ENCODE measurements around the gene IKZF1. TPM values are rescaled to one million over a fixed set of nuclear protein-coding genes. Genes with fewer than 3 reads are reported as not detected.

The IKZF1 gene
- 7.8 TPM for total RNA-seq
- polyA plus RNA-seq = 3.5 TPM

DNA sequence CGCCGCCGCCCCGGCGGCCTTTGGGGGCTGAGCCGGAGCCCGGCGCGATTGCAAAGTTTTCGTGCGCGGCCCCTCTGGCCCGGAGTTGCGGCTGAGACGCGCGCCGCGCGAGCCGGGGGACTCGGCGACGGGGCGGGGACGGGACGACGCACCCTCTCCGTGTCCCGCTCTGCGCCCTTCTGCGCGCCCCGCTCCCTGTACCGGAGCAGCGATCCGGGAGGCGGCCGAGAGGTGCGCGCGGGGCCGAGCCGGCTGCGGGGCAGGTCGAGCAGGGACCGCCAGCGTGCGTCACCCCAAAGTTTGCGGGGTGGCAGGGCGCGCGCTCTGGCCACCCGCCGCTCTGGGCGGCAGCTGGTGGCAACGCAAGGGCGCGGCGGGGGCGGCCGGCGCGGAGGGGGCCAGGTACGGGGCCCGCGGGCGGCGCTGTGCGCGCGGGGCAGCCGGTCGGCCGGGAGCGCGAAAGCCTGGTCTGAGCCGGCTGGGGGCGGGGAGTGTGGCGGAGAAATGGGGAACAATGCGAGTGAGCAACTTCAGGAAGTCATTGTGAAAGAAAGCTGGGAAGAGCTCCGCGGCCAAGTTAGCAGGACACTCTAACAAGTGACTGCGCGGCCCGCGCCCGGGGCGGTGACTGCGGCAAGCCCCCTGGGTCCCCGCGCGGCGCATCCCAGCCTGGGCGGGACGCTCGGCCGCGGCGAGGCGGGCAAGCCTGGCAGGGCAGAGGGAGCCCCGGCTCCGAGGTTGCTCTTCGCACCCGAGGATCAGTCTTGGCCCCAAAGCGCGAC is at the start of gene IKZF1:
IKZF1 (plus strand) TSS at position 588 of the 782 bp plus-strand sequence. CDS start 14,346 bp downstream, outside the sequence.
- peak within 1 kb of the TSS; percentile 61 for H3K4me3 ChIP-seq (ENCODE audit: low read depth, low read length)
- peak within 1 kb of the TSS; percentile 2 for H3K27ac ChIP-seq (ENCODE audit: low read depth)

DNA sequence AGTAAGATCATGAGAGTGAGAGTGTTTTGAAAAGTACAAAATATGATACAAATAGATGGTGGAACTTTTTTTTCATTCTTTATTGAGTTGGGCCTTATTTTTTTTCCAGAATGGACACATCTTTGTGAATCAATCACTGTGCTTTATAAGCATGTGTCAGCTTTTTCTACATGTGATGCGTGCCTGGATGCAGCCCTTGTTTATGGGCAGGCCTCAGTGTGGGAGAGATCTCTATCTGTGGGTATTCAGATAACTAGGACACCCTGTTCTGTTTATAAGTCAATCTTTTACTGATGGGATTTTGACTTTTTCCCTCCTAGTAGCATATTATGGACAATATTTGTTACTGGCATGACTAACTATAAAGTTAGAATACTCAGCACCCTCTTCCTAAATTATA is 42.9 kb upstream of the IKZF1 start:
- 67% methylated on average over 1 of the region's 1 CpG for WGBS
- DNase-seq (ENCODE audit: extremely low spot score) = no peak
- Histone ChIP-seq H3K36me3 (ENCODE audit: insufficient read depth) (no peaks in the 10 kb centered on the region), H3K4me3 (ENCODE audit: low read depth, low read length) (no peak overlapping the region), H3K27ac (ENCODE audit: low read depth) (no peak overlapping the region), H3K4me1 (ENCODE audit: insufficient read depth) (peaks cover 2% of the 10 kb centered on the region)

More for the DNA sequence above, at the start of gene IKZF1:
- no peak for DNase-seq (ENCODE audit: extremely low spot score)
- H3K36me3 ChIP-seq (ENCODE audit: insufficient read depth) = no peaks in the 10 kb centered on the region
- under 1% methylated on average over 107 of the region's 107 CpGs for WGBS
- no peaks in the 10 kb centered on the region for H3K4me1 ChIP-seq (ENCODE audit: insufficient read depth)

- H3K36me3 ChIP-seq (ENCODE audit: insufficient read depth) = no peaks in the 10 kb centered on the region
- no peak overlapping the region for H3K27ac ChIP-seq (ENCODE audit: low read depth)
- WGBS = 89% methylated on average over 2 of the region's 2 CpGs
- H3K4me3 ChIP-seq (ENCODE audit: low read depth, low read length) = no peak overlapping the region
- DNase-seq (ENCODE audit: extremely low spot score) = no peak
- H3K4me1 ChIP-seq (ENCODE audit: insufficient read depth) = peaks cover 2% of the 10 kb centered on the region
These were observed 42.1 kb upstream of the IKZF1 start for GRCh38 chr7:50262446-50262845.

DNA sequence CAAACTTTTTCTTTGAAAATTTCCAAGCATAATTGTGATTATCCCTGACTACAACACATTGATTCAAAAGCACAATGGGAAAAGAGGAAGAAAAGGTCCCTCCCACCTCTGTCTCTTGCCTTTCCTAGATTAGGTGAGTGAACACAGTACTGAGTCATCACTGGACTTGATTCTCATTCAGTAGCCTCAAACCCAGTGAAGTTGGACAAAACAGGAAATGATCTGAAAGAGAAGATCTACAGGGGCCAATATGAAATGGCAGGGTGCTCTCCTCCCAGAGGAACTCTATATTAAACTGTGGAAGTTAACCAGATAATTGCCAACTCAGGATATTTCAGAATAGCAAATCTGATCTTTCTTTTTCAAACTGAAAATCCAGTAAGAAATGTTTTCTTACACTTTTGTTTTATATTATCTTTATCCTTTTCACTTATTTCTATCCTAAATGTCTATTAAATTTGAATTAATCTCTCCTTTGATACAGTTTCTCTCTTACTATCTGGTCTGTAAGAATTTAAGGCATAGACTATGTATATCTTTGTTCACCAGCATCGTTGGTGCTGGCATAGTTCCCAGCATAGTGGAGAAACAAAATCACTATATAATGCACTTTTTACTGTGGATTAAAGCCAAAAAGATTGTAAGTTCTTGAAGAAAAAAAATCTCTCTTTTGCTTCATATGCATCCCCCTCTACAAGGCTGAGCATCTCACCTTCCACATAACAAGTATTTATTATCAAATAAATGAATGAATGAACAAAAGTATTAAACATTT is 41.4 kb upstream of the IKZF1 start:
- 0% methylated on average over 1 of the region's 1 CpG for WGBS
- H3K4me3 ChIP-seq (ENCODE audit: low read depth, low read length) = no peak overlapping the region

GRCh38 chr7:50264908-50265307 is 39.6 kb upstream of the IKZF1 start:
- no peak overlapping the region for H3K4me3 ChIP-seq (ENCODE audit: low read depth, low read length)
- WGBS = 53% methylated on average over 3 of the region's 3 CpGs
- no peaks in the 10 kb centered on the region for H3K36me3 ChIP-seq (ENCODE audit: insufficient read depth)
- peaks cover 2% of the 10 kb centered on the region for H3K4me1 ChIP-seq (ENCODE audit: insufficient read depth)
- DNase-seq (ENCODE audit: extremely low spot score) = no peak
- no peak overlapping the region for H3K27ac ChIP-seq (ENCODE audit: low read depth)

More for the DNA sequence above, 41.4 kb upstream of the IKZF1 start:
- no peak for DNase-seq (ENCODE audit: extremely low spot score)
- no peaks in the 10 kb centered on the region for H3K36me3 ChIP-seq (ENCODE audit: insufficient read depth)
- peaks cover 2% of the 10 kb centered on the region for H3K4me1 ChIP-seq (ENCODE audit: insufficient read depth)
- H3K27ac ChIP-seq (ENCODE audit: low read depth) = no peak overlapping the region

DNA sequence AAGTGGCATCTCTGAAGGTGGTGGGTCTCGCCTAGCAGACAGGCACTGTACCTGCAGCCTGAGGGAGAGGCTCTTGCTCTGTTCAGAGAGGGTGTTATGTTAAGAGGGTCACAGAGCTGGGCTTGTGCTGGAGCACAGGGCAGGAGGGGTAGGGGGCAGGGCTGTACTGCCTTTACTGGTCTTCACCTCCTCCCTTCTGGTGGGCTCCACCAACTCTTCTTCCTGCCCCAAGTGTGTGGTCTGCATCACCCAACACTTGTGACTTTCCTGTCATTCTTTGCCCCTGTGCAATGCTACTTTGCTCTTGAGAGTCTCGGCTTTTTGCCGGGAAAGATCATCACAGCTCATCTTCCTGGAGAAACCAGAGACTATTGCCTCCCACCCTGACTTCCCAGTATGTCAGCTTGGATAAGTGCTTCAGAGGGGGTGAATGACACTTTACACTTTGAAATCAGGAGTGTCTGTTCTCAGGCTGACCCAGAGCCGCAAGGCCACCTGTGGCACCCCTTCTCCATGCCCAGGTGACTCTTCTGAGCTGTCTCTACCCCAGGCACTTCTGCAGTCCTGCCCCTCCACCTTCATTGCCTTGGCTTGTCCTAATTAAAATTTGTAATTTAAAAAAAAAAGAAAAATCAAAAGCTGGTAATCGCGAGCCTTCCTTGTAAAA is 38.4 kb upstream of the IKZF1 start:
- 67% methylated on average over 6 of the region's 6 CpGs for WGBS
- H3K4me3 ChIP-seq (ENCODE audit: low read depth, low read length) = no peak overlapping the region

DNA sequence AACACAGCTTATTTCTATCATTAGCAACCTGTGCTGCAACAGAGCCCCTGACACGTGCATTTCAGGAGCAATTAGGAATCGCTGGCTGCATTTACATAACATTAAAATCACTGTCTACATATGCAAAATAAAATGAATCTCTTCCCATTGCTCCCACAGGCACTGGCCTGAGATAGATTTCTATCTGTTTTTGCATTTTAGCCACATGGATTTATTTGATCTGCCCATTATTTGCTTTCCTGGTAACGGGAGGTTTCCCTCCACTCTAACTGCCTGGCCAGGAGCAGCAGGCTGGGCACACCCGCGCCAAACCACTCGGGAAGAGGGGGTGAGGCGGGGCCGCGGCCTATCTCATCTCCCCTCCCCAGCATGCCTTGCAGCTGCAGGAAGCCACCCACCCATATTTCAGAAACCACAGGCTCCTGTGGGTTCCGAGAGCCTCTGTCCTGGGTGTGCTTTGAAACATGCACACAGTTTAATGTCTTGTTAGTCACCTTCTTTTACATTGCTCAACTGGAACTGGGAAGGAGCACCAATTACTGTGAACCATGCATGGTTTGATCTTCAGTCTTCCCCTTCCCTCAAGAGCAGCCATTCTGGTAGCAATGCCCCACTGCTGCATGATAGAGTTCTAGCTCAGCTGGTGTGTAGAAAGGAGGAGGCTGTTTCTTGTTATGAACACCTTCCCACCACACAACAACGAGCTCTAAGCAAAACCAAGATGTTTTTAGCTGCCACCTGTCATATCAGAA is 37.7 kb upstream of the IKZF1 start:
- Histone ChIP-seq H3K27ac (ENCODE audit: low read depth) (no peak overlapping the region), H3K4me3 (ENCODE audit: low read depth, low read length) (no peak overlapping the region), H3K4me1 (ENCODE audit: insufficient read depth) (peaks cover 2% of the 10 kb centered on the region), H3K36me3 (ENCODE audit: insufficient read depth) (no peaks in the 10 kb centered on the region)
- DNase-seq (ENCODE audit: extremely low spot score) = no peak
- WGBS = 51% methylated on average over 11 of the region's 11 CpGs

More for the DNA sequence above, 38.4 kb upstream of the IKZF1 start:
- no peak overlapping the region for H3K27ac ChIP-seq (ENCODE audit: low read depth)
- H3K36me3 ChIP-seq (ENCODE audit: insufficient read depth) = no peaks in the 10 kb centered on the region
- DNase-seq (ENCODE audit: extremely low spot score) = no peak
- peaks cover 2% of the 10 kb centered on the region for H3K4me1 ChIP-seq (ENCODE audit: insufficient read depth)

DNA sequence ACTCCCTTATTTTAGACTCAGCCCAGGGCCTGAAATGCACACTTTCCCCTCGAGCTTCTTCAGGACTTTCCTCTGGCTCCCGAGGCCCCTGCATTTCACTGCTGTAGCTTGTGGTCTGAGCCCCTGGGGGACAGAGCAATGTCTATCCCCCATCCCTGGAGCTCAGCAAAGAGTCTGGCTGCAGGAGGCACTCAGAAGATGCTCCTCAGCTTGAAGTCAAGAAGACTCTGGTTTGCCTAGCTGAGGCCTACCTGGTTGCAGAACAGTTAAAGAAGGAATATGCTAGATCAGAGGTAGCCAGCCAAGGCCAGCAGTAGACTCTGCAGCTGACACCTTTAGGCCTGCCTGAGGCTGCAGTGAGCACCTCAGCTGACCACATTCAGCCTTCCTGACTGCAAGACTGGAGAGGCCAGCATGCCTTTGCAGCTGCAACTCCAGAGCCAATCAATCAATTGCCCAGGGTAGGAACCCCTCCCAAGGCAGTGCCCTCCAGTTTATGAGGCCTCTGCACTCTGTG is 36.9 kb upstream of the IKZF1 start:
- Histone ChIP-seq H3K4me3 (ENCODE audit: low read depth, low read length) (no peak overlapping the region), H3K4me1 (ENCODE audit: insufficient read depth) (no peaks in the 10 kb centered on the region), H3K36me3 (ENCODE audit: insufficient read depth) (no peaks in the 10 kb centered on the region), H3K27ac (ENCODE audit: low read depth) (no peak overlapping the region)
- DNase-seq (ENCODE audit: extremely low spot score) = no peak
- 58% methylated on average over 2 of the region's 2 CpGs for WGBS

DNA sequence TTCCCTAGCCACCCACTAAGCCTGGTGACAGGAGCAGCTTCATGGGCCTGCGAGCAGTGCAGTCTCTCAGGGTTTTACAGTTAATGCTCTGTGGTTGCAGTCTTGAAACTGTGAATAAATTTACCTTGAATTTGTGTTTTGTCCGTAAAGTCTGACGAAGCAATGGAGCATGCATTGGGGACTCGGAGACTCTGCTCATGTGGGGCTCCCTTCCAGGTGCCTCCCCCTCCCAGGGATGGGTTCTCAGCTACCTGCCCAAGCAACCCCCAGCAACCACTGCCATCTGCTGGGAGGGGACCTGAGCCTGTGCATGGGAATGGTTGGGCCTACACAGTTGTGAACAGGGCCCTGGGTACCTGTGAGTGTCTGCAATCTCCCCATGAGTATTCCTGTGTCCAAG is 36.3 kb upstream of the IKZF1 start:
- Histone ChIP-seq H3K4me3 (ENCODE audit: low read depth, low read length) (no peak overlapping the region), H3K36me3 (ENCODE audit: insufficient read depth) (no peaks in the 10 kb centered on the region), H3K27ac (ENCODE audit: low read depth) (no peak overlapping the region), H3K4me1 (ENCODE audit: insufficient read depth) (no peaks in the 10 kb centered on the region)
- 72% methylated on average over 4 of the region's 4 CpGs for WGBS
- DNase-seq (ENCODE audit: extremely low spot score) = no peak

GRCh38 chr7:50268990-50269389 is 35.5 kb upstream of the IKZF1 start:
- H3K27ac ChIP-seq (ENCODE audit: low read depth) = no peak overlapping the region
- H3K4me3 ChIP-seq (ENCODE audit: low read depth, low read length) = no peak overlapping the region
- H3K36me3 ChIP-seq (ENCODE audit: insufficient read depth) = no peaks in the 10 kb centered on the region
- WGBS = 82% methylated on average over 3 of the region's 3 CpGs
- DNase-seq (ENCODE audit: extremely low spot score) = no peak
- H3K4me1 ChIP-seq (ENCODE audit: insufficient read depth) = no peaks in the 10 kb centered on the region

DNA sequence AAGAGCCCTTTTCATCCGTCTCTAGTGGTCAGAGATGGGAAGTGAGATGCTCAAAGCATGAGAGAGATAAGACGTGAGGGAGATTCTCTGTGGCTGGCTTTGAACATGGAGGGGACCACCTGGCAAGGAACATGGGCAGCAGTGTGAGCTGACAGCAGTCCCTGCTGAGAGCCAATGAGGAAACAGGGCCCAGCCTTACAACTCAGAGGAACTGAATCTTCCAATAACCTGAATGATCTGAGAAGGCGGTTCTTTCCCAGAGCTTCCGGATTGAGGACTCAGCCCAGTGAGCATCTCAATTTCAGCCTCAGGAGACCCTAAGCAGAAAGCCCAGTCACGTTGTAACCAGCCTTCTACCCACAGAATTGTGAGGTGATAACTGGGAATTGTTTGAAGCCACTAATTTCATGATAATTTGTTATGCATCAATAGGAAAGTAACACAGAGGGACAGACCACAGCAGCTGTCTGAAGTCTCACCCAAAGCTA is 33.9 kb upstream of the IKZF1 start:
- no peak for DNase-seq (ENCODE audit: extremely low spot score)
- Histone ChIP-seq H3K4me3 (ENCODE audit: low read depth, low read length) (no peak overlapping the region), H3K36me3 (ENCODE audit: insufficient read depth) (no peaks in the 10 kb centered on the region), H3K27ac (ENCODE audit: low read depth) (no peak overlapping the region), H3K4me1 (ENCODE audit: insufficient read depth) (no peaks in the 10 kb centered on the region)
- WGBS = 74% methylated on average over 5 of the region's 5 CpGs

GRCh38 chr7:50272808-50273207 is 31.7 kb upstream of the IKZF1 start:
- DNase-seq (ENCODE audit: extremely low spot score) = no peak
- WGBS = 62% methylated on average over 3 of the region's 3 CpGs
- Histone ChIP-seq H3K4me3 (ENCODE audit: low read depth, low read length) (no peak overlapping the region), H3K4me1 (ENCODE audit: insufficient read depth) (no peaks in the 10 kb centered on the region), H3K27ac (ENCODE audit: low read depth) (no peak overlapping the region), H3K36me3 (ENCODE audit: insufficient read depth) (no peaks in the 10 kb centered on the region)

DNA sequence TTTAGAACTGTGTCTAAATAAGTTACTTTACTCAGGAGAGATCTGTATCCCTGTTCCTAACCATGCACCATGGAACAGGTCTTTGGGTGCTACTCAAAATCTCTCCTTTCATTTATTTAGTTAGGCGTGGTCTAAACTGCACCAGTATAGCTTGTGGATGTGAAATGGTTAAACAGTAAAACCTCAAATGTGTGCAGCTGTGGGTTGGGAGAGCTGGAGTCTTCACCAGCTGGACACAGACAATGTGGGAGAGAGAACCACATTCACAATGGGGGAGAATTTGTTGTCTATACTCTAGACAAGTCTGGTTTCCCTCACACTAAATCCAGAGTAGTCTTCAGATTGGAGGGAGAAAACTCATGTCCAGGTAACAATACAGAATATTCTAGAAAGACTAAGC is 31.2 kb upstream of the IKZF1 start:
- no peak overlapping the region for H3K27ac ChIP-seq (ENCODE audit: low read depth)
- 83% methylated on average over 1 of the region's 1 CpG for WGBS
- H3K4me1 ChIP-seq (ENCODE audit: insufficient read depth) = no peaks in the 10 kb centered on the region
- no peak overlapping the region for H3K4me3 ChIP-seq (ENCODE audit: low read depth, low read length)
- H3K36me3 ChIP-seq (ENCODE audit: insufficient read depth) = no peaks in the 10 kb centered on the region
- no peak for DNase-seq (ENCODE audit: extremely low spot score)
